Measurements from ENCODE around the gene FGD5. TPM values are rescaled to one million over a fixed set of nuclear protein-coding genes. Genes with fewer than 3 reads are reported as not detected.

The FGD5 gene
- total RNA-seq, 2 donors from 2014 or later: 34.7 to 35.4 TPM

DNA sequence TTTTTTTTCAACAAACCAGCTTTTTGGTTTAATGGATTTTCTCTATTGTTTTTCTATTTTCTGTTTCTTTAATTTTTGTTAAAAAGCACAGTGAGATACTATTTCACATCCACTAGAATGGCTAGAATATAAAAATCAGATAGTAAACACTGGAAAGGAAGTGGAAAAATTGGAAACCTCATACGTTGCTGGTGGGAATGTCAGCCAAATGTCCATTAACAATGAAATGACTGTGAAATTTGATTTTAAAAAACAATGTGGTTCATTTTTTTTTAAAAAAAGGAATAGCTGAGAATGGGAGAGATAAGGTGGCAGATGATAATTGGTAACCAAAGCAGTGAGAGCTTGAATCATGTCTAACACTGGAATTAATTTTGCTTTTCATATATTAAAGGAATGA is 148.5 kb downstream of the FGD5 start:
- intact Hi-C loops (cut with DNase I): no loop called here
- DNase-seq (ENCODE audit: low spot score): no peak

DNA sequence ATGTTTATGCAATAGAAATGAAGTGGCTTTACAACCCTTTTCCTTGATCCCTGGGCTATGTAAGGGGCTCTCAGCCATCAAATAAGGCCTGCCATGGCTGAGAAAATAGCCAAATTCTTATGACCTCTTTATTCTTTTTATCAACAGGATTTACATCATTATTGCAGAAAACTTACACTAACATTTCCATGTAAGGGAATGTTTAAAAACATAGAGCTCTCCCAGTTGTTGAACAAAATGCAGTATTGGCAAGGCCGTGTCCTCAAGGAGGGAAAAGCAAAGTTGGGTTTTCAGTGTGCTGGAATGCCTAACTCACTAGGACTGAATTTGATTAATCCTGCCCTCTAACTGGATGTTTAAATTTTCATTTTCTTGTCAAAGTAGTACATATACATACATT is 150.9 kb downstream of the FGD5 start:
- DNase-seq (ENCODE audit: low spot score): no peak
- intact Hi-C loops (cut with DNase I): no loop called here

GRCh38 chr3:14976317-14976716 is 157.6 kb downstream of the FGD5 start:
- DNase-seq (ENCODE audit: low spot score): no peak
- intact Hi-C loops (cut with DNase I): no loop called here

DNA sequence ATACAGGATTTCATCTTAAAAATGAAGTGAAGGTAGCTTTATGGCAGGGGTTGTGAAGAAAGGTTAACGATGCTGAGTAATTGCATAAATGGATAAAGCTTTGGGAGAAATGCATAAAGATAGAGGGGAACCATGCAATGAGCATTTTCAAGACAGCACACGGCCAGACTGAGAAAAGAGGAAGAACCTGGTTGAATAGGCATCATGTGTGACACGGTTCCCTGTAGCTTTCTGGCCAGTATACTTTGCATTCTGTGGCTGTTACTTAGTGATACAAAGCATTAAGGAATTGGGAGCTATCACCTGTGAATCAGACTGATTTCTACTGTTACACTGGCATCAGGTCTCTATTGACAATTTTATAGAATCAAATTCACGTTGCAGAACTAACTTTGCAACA is 161.9 kb downstream of the FGD5 start:
- intact Hi-C loops (cut with DNase I): no loop called here
- DNase-seq (ENCODE audit: low spot score): no peak

Other genes with a start within 250 kb of the FGD5 start
- 10 to 100 TPM; 15.6 to 19.0 TPM for gene CCDC174, start 167.2 kb upstream of the FGD5 start, total RNA-seq
- under 1 TPM in 1 of 2 donors, not detected in 1; 0.10 TPM for gene C3orf20, start 143.8 kb upstream of the FGD5 start, total RNA-seq
- 10 to 100 TPM; 37.8 to 43.5 TPM for gene NR2C2, start 128.6 kb downstream of the FGD5 start, total RNA-seq
- gene MRPS25, start 246.4 kb downstream of the FGD5 start, total RNA-seq: 10 to 100 TPM; 29.7 to 34.4 TPM